HepG2 (cell line): ENCODE measurements around the gene TROAP. TPM values are rescaled to one million over a fixed set of nuclear protein-coding genes. Genes with fewer than 3 reads are reported as not detected.
A peak's percentile ranks its signal among the peaks of the same experiment; 100 is the strongest.

Source experiments
- GABPA ChIP-seq, 2 experiments: IDR thresholded peaks; 2 replicates each; pipeline ENCODE4 v1.6.1; 2011 to 2016; ENCODE audit warnings: low read depth in 2 of 2, low read length in 1 of 2, missing biosample characterization in 1 of 2, missing genetic modification characterization in 1 of 2
- GATAD1 ChIP-seq: IDR thresholded peaks from 2 replicates; pipeline ENCODE4 v1.6.1; 2016; ENCODE audit warnings: missing genetic modification reagents, missing compliant biosample characterization
- RCOR2 ChIP-seq: IDR thresholded peaks from 2 replicates; pipeline ENCODE4 v1.6.1; 2016; ENCODE audit warnings: missing biosample characterization, missing genetic modification reagents
- RELA ChIP-seq: sonication (generic); formaldehyde crosslinking; IDR thresholded peaks from 2 replicates; pipeline ENCODE4 v1.4.0; 2020; ENCODE audit warnings: missing genetic modification reagents
- RNF2 ChIP-seq: fragments of 450-650 bp; conservative IDR thresholded peaks from 2 replicates; pipeline ENCODE4 v1.6.1; 2016; ENCODE audit warnings: low read depth
- SRY ChIP-seq: sonication (generic); formaldehyde crosslinking; IDR thresholded peaks from 2 replicates; pipeline ENCODE4 v1.8.0; 2022; ENCODE audit warnings: mild to moderate bottlenecking, missing genetic modification reagents
- TBL1XR1 ChIP-seq: fragments of 150-350 bp; IDR thresholded peaks from 2 replicates; pipeline ENCODE4 v1.6.1; 2014; ENCODE audit warnings: borderline replicate concordance, low read length; ENCODE audit not compliant: partially characterized antibody
- ZBTB8A ChIP-seq: sonication (generic); formaldehyde crosslinking; IDR thresholded peaks from 2 replicates; pipeline ENCODE4 v1.4.0; 2020; ENCODE audit warnings: mild to moderate bottlenecking, low read depth, missing genetic modification reagents, borderline replicate concordance
- ZNF616 ChIP-seq: sonication (generic); formaldehyde crosslinking; IDR thresholded peaks from 2 replicates; pipeline ENCODE4 v1.5.0; 2020; ENCODE audit warnings: low read depth, mild to moderate bottlenecking, missing genetic modification reagents
- ZNF839 ChIP-seq: sonication (generic); formaldehyde crosslinking; IDR thresholded peaks from 2 replicates; pipeline ENCODE4 v1.4.0; 2020; ENCODE audit warnings: missing genetic modification reagents, mild to moderate bottlenecking, borderline replicate concordance
- ZSCAN31 ChIP-seq: sonication (generic); formaldehyde crosslinking; IDR thresholded peaks from 2 replicates; pipeline ENCODE4 v1.5.0; 2020; ENCODE audit warnings: low read depth, mild to moderate bottlenecking, missing genetic modification reagents
- polyA plus RNA-seq, 8 experiments: library from polyadenylated mRNA; depleted of rRNA in 3 of 8; stranded (reverse) in 7 of 8; unstranded in 1 of 8; fragments of >200 nt; fragmentation: Illumina TruSeq in 4 of 8; extraction: Trizol in 4 of 8; gene quantifications; 2 replicates each; pipeline versions ENCODE4 v1.2.1 to v1.2.3, GENCODE V29; 2011 to 2016; ENCODE audit warnings: low read depth in 4 of 8, missing spikeins in 1 of 8, mixed read lengths in 1 of 8; ENCODE audit not compliant: insufficient read depth in 1 of 8
- total RNA-seq, 5 experiments: library from RNA; depleted of rRNA; stranded (reverse); fragments of >200 nt; fragmentation: Illumina TruSeq; extraction: Trizol; gene quantifications; 2 replicates each; pipeline ENCODE4 v1.2.3, GENCODE V29; 2016; ENCODE audit warnings: low read depth in 1 of 5
- TF ChIP-seq, protein P1 (sequence below): sonication (generic); formaldehyde crosslinking; IDR thresholded peaks from 2 replicates; pipeline ENCODE4 v1.4.0; 2020; ENCODE audit warnings: missing genetic modification reagents, borderline replicate concordance
- TF ChIP-seq, protein P2 (sequence below): sonication (generic); formaldehyde crosslinking; IDR thresholded peaks from 2 replicates; pipeline ENCODE4 v1.4.0; 2020; ENCODE audit warnings: missing genetic modification reagents
- TF ChIP-seq, protein P3 (sequence below): sonication (generic); formaldehyde crosslinking; IDR thresholded peaks from 2 replicates; pipeline ENCODE4 v1.4.0; 2020; ENCODE audit warnings: missing genetic modification reagents, borderline replicate concordance
- TF ChIP-seq, protein P4 (sequence below): sonication (generic); formaldehyde crosslinking; conservative IDR thresholded peaks from 2 replicates; pipeline ENCODE4 v1.4.0; 2020; ENCODE audit warnings: missing genetic modification reagents
- TF ChIP-seq, protein P5 (sequence below): sonication (generic); formaldehyde crosslinking; IDR thresholded peaks from 2 replicates; pipeline ENCODE4 v1.4.0; 2020; ENCODE audit warnings: missing genetic modification reagents
- TF ChIP-seq, protein P6 (sequence below): sonication (generic); IDR thresholded peaks from 2 replicates; pipeline ENCODE4 v1.6.1; 2016; ENCODE audit warnings: low read depth, borderline replicate concordance

TROAP gene
- total and polyA plus RNA-seq, 2 of the 13 experiments (the other 11 are each of a cell fraction or from before 2014, with no cell fraction given) = 22.5 to 30.9 TPM

DNA sequence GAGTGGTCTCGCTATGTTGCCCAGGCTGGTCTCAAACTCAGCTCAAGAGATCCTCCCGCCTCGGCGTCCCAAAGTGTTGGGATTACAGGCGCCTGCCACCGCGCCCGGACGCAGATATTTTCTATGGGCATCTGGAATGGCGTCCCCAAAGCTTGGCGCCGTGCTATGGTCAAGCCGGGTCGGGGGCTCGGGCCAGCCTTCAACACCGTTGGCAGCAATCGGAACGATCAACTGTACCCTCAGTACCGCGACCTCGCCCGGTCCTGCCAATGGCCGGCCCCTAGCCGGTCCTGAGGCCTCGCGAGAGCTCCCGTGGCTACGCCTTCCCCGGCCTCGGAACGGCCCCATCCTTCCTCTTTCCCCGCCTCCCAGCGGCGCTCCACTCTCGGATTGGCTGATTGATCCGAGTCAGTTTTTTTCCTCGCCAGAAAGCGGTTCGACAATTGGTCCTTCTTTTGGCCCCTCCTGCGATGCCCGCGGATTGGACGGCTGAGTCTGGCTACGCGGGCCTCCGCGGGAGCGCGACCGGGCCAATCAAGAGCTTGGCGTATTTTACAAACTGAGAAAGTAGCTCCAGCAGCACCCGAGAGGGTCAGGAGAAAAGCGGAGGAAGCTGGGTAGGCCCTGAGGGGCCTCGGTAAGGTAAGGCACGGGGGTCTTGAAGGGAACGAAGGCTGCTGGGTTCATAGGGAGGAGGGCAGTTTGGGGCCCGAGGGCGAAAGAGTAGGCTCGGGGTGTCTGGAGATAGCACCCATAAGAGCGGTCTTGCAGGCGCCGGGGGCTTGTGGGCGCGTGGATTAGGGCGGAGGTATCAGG, at the start of gene TROAP (continued):
- TF ChIP-seq, protein P1, sequence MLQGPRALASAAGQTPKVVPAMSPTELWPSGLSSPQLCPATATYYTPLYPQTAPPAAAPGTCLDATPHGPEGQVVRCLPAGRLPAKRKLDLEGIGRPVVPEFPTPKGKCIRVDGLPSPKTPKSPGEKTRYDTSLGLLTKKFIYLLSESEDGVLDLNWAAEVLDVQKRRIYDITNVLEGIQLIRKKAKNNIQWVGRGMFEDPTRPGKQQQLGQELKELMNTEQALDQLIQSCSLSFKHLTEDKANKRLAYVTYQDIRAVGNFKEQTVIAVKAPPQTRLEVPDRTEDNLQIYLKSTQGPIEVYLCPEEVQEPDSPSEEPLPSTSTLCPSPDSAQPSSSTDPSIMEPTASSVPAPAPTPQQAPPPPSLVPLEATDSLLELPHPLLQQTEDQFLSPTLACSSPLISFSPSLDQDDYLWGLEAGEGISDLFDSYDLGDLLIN (CRISPR knock-in tag) = 0 out of 2 replicates have a peak, but pooled peaks have one; percentile 7
- TF ChIP-seq, protein P2, sequence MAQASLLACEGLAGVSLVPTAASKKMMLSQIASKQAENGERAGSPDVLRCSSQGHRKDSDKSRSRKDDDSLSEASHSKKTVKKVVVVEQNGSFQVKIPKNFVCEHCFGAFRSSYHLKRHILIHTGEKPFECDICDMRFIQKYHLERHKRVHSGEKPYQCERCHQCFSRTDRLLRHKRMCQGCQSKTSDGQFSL (CRISPR knock-in tag) = no peak
- TF ChIP-seq GABPA (IDR thresholded peaks at IDR 0.05; ENCODE audit: low read depth, low read length) (no peak), GABPA (CRISPR knock-in tag; IDR thresholded peaks at IDR 0.05; ENCODE audit: low read depth) (peak; percentile 66), TBL1XR1 (no peak), RCOR2 (CRISPR knock-in tag) (no peak), GATAD1 (CRISPR knock-in tag) (peak; percentile 95), RELA (CRISPR knock-in tag) (0 out of 2 replicates have a peak, but pooled peaks have one; percentile 21), ZNF616 (CRISPR knock-in tag) (no peak), SRY (CRISPR knock-in tag) (peak; percentile 44; the same call in 1 of the 2 replicates), ZBTB8A (CRISPR knock-in tag) (no peak), ZSCAN31 (no peak), ZNF839 (CRISPR knock-in tag) (no peak), RNF2 (no peak)
- TF ChIP-seq, protein P3, sequence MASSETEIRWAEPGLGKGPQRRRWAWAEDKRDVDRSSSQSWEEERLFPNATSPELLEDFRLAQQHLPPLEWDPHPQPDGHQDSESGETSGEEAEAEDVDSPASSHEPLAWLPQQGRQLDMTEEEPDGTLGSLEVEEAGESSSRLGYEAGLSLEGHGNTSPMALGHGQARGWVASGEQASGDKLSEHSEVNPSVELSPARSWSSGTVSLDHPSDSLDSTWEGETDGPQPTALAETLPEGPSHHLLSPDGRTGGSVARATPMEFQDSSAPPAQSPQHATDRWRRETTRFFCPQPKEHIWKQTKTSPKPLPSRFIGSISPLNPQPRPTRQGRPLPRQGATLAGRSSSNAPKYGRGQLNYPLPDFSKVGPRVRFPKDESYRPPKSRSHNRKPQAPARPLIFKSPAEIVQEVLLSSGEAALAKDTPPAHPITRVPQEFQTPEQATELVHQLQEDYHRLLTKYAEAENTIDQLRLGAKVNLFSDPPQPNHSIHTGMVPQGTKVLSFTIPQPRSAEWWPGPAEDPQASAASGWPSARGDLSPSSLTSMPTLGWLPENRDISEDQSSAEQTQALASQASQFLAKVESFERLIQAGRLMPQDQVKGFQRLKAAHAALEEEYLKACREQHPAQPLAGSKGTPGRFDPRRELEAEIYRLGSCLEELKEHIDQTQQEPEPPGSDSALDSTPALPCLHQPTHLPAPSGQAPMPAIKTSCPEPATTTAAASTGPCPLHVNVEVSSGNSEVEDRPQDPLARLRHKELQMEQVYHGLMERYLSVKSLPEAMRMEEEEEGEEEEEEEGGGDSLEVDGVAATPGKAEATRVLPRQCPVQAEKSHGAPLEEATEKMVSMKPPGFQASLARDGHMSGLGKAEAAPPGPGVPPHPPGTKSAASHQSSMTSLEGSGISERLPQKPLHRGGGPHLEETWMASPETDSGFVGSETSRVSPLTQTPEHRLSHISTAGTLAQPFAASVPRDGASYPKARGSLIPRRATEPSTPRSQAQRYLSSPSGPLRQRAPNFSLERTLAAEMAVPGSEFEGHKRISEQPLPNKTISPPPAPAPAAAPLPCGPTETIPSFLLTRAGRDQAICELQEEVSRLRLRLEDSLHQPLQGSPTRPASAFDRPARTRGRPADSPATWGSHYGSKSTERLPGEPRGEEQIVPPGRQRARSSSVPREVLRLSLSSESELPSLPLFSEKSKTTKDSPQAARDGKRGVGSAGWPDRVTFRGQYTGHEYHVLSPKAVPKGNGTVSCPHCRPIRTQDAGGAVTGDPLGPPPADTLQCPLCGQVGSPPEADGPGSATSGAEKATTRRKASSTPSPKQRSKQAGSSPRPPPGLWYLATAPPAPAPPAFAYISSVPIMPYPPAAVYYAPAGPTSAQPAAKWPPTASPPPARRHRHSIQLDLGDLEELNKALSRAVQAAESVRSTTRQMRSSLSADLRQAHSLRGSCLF (CRISPR knock-in tag) = no peak
- TF ChIP-seq, protein P4, sequence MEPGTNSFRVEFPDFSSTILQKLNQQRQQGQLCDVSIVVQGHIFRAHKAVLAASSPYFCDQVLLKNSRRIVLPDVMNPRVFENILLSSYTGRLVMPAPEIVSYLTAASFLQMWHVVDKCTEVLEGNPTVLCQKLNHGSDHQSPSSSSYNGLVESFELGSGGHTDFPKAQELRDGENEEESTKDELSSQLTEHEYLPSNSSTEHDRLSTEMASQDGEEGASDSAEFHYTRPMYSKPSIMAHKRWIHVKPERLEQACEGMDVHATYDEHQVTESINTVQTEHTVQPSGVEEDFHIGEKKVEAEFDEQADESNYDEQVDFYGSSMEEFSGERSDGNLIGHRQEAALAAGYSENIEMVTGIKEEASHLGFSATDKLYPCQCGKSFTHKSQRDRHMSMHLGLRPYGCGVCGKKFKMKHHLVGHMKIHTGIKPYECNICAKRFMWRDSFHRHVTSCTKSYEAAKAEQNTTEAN (CRISPR knock-in tag) = no peak; the same call in 1 of the 2 replicates
- TF ChIP-seq, protein P5, sequence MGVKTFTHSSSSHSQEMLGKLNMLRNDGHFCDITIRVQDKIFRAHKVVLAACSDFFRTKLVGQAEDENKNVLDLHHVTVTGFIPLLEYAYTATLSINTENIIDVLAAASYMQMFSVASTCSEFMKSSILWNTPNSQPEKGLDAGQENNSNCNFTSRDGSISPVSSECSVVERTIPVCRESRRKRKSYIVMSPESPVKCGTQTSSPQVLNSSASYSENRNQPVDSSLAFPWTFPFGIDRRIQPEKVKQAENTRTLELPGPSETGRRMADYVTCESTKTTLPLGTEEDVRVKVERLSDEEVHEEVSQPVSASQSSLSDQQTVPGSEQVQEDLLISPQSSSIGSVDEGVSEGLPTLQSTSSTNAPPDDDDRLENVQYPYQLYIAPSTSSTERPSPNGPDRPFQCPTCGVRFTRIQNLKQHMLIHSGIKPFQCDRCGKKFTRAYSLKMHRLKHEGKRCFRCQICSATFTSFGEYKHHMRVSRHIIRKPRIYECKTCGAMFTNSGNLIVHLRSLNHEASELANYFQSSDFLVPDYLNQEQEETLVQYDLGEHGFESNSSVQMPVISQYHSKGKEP = no peak
- TF ChIP-seq, protein P6, sequence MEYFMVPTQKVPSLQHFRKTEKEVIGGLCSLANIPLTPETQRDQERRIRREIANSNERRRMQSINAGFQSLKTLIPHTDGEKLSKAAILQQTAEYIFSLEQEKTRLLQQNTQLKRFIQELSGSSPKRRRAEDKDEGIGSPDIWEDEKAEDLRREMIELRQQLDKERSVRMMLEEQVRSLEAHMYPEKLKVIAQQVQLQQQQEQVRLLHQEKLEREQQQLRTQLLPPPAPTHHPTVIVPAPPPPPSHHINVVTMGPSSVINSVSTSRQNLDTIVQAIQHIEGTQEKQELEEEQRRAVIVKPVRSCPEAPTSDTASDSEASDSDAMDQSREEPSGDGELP = no peak
